ENCODE measurements around the gene OR8K5.
A peak's percentile ranks its signal among the peaks of the same experiment; 100 is the strongest.

Gene OR8K5
- 0 reads per million in 2 donors for total RNA-seq

GRCh38 chr11:56160217-56160616 is at the start of gene OR8K5:
Gene OR8K5, minus strand, starts transcription at chr11:56160317. Its CDS starts 0 bp downstream, at chr11:56160317.
- DNase-seq, result no peak

- no peak for DNase-seq
These were observed 47.7 kb upstream of the OR8K5 start for GRCh38 chr11:56207790-56208189.

GRCh38 chr11:56197367-56197766 is 37.2 kb upstream of the OR8K5 start:
- no peak for DNase-seq

- no peak for DNase-seq
These were observed 36.6 kb upstream of the OR8K5 start for GRCh38 chr11:56196705-56197104.

- no peak for DNase-seq
These were observed 28.5 kb upstream of the OR8K5 start for GRCh38 chr11:56188602-56189001.

GRCh38 chr11:56183459-56183858 is 23.3 kb upstream of the OR8K5 start:
- no peak for DNase-seq

GRCh38 chr11:56176318-56176717 is 16.2 kb upstream of the OR8K5 start, which contains the start of gene OR5J2:
Gene OR5J2, plus strand, starts transcription at chr11:56176618. Its CDS starts 0 bp downstream, at chr11:56176618.
- DNase-seq, result no peak

GRCh38 chr11:56172256-56172830 is 12.2 kb upstream of the OR8K5 start:
- DNase-seq, result no peak

- no peak for DNase-seq
These were observed 3.7 kb upstream of the OR8K5 start for GRCh38 chr11:56163804-56164203.

- DNase-seq, result peak; percentile 0
These were observed 7.8 kb downstream of the OR8K5 start for GRCh38 chr11:56152333-56152732.

GRCh38 chr11:56151376-56151775 is 8.7 kb downstream of the OR8K5 start:
- DNase-seq, result no peak

- peak; percentile 2 for DNase-seq
These were observed 16.4 kb downstream of the OR8K5 start for GRCh38 chr11:56143681-56144080.

- no peak for DNase-seq
These were observed 19.9 kb downstream of the OR8K5 start, which contains the start of gene OR8J3 for GRCh38 chr11:56140151-56140661. Gene OR8J3, minus strand, starts transcription at chr11:56140201. Its CDS starts 2,483 bp downstream, at chr11:56137718.

GRCh38 chr11:56122073-56122472 is 38.0 kb downstream of the OR8K5 start, which contains the start of gene OR8H3:
Gene OR8H3, plus strand, starts transcription at chr11:56122373. Its CDS starts 0 bp downstream, at chr11:56122373.
- DNase-seq, result no peak
